Measurements from ENCODE around the gene C9orf85. TPM values are rescaled to one million over a fixed set of nuclear protein-coding genes. Genes with fewer than 3 reads are reported as not detected.
"Not testable (repeated sequence)": the region's sequence is repeated elsewhere in the genome, so short reads cannot be mapped to it uniquely, and the experiment has no call there.

Gene C9orf85
- total RNA-seq, 4 donors from 2014 or later, result 8.9 to 21.7 (median 13.0) TPM

DNA sequence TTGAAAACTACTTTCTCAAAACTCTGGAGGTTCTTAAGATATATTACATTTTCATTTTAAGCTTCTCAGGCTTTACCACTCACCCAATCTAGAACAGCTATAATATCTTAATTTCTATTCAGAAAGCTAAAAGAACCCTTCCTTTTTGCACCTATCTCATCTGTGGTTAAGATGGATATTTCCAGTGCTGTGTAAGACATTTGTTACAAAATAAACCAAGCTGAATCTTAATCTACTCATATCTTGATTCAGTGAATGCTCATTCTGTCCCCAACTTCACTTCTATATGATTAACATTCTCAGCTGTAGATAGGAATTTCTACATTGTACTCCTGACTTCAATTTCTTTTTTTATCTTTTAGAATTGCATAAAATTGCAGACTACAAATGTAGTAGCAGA, 15.5 kb upstream of the C9orf85 start:
- no peaks in the 10 kb centered on the region for H3K9me3 ChIP-seq
- no peaks in the 10 kb centered on the region for H3K27me3 ChIP-seq
- H3K4me1 ChIP-seq, result no peaks in the 10 kb centered on the region
- DNase-seq, result no peak
- H3K36me3 ChIP-seq, result no peaks in the 10 kb centered on the region
- H3K27ac ChIP-seq, result no peak overlapping the region
- intact Hi-C loops (cut with DNase I), result no loop called here
- TF ChIP-seq, protein P1, sequence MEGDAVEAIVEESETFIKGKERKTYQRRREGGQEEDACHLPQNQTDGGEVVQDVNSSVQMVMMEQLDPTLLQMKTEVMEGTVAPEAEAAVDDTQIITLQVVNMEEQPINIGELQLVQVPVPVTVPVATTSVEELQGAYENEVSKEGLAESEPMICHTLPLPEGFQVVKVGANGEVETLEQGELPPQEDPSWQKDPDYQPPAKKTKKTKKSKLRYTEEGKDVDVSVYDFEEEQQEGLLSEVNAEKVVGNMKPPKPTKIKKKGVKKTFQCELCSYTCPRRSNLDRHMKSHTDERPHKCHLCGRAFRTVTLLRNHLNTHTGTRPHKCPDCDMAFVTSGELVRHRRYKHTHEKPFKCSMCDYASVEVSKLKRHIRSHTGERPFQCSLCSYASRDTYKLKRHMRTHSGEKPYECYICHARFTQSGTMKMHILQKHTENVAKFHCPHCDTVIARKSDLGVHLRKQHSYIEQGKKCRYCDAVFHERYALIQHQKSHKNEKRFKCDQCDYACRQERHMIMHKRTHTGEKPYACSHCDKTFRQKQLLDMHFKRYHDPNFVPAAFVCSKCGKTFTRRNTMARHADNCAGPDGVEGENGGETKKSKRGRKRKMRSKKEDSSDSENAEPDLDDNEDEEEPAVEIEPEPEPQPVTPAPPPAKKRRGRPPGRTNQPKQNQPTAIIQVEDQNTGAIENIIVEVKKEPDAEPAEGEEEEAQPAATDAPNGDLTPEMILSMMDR (IDR thresholded peaks at IDR 0.05), result no peak
- TF ChIP-seq POLR2A (IDR thresholded peaks at IDR 0.05), result no peak
- H3K4me3 ChIP-seq (replicated peaks in 1 of 3), result no peak overlapping the region

DNA sequence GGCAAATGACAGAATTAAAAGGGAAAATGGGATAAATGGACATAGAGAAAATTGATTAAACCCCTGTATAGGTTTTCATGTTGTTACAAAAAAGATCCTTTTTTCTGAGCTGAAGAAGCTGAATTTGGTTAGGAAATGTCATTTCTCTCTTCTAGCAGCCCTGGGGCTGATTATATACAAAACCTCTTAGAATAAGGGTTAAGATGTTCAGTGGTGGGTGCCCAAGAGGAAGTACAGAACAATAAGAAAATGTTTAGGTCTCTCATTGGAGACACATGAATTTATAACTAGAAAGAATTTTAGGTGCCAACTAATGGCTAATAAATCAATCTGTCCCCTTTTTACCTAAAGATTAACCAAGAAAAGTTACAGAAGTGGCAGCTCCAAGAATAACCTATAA, 14.7 kb upstream of the C9orf85 start:
- H3K9me3 ChIP-seq, result no peaks in the 10 kb centered on the region
- DNase-seq, result no peak
- H3K36me3 ChIP-seq, result no peaks in the 10 kb centered on the region
- no peaks in the 10 kb centered on the region for H3K27me3 ChIP-seq
- TF ChIP-seq, protein P1 (IDR thresholded peaks at IDR 0.05), result no peak
- TF ChIP-seq POLR2A (IDR thresholded peaks at IDR 0.05), result no peak
- H3K4me1 ChIP-seq, result no peaks in the 10 kb centered on the region
- H3K4me3 ChIP-seq (replicated peaks in 1 of 3), result no peak overlapping the region
- H3K27ac ChIP-seq, result no peak overlapping the region
- intact Hi-C loops (cut with DNase I), result no loop called here

DNA sequence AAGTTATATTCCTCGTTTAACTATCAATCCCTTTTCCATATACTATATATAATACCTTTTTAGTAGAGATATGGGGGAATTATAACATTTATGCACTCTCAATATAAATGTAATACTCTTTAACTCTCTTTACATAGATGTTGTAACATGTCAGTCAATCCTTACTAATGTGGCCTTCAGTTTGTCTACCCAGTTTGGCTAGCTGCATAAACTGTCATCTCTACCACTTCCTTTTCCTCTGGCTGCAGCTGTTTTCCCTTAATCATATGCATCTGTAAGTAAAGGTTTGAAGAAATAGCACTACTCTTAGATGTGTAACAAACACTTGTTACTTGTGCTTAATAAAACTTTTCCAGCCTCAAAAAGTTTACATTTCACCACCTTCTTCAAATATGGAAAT, 13.9 kb upstream of the C9orf85 start:
- Histone ChIP-seq H3K27ac (no peak overlapping the region), H3K9me3 (no peaks in the 10 kb centered on the region), H3K4me1 (no peaks in the 10 kb centered on the region), H3K4me3 (replicated peaks in 1 of 3) (no peak overlapping the region), H3K27me3 (no peaks in the 10 kb centered on the region), H3K36me3 (no peaks in the 10 kb centered on the region)
- TF ChIP-seq, protein P1 (IDR thresholded peaks at IDR 0.05), result no peak
- no peak for TF ChIP-seq POLR2A (IDR thresholded peaks at IDR 0.05)
- WGBS, 2 donors, result 82 to 84% methylated on average over 1 of the region's 1 CpG
- intact Hi-C loops (cut with DNase I), result no loop called here
- DNase-seq, result no peak

DNA sequence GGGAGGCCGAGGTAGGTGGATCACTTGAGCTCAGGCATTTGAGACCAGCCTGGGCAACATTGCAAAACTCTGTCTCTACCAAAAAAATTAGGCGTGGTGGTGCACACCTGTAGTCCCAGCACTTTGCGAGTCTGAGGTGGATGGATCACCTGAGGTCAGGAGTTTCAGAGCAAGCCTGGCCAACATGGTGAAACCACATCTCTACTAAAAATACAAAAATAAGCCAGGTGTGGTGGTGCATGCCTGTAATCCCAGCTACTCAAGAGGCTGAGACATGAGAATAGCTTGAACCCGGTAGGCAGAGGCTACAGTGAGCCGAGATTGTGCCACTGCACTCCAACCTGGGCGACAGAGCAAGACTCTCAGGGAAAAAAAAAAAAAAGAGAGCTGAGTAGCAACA, 12.7 kb upstream of the C9orf85 start:
- H3K27ac ChIP-seq; H3K36me3 ChIP-seq; intact Hi-C loops (cut with DNase I); H3K4me3 ChIP-seq (replicated peaks in 1 of 3); H3K4me1 ChIP-seq; DNase-seq; H3K9me3 ChIP-seq; H3K27me3 ChIP-seq: not testable (repeated sequence)
- 75 to 77% methylated on average over 6 of the region's 6 CpGs for WGBS, 2 donors

DNA sequence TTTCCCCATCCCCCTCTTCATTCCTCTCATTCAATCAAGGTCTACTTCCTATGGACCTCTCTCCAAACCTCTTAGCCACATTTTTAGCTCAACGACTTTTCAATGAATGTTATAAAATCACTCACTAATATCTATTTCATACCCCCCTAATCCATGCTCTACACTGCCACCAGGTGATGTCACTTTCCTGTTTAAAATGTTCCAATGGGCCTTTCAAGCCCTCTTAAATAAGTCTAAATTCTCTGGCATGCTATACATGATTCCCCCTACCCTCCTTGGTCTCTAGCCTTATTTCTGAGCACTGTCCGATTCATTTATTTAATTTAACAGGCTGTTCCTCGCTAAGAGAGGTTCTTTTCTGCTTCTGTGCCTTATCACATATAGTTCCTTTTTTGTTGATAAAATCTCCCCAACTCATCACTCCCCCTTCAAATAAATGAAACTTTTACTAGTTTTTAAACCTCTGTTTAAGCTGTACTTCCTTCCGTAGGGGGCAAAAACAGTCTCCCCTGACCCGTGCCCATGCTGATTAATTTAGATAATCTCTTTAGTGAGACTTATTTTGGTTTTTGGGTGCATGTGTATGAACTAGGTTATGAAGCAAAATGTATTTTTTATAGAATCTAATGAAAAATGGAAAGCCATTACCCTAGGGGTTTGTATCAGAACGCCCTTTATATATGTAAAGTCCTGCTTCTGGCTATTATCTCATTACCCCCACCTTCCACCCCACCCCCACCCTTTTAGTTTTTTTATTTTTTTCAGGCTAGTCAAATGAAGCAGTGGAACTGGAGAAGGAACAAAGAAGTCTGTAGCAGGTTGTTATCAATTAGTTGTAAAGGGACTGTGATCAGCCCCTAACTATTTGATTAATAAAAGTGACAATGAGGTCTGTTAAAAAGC, 9.5 kb upstream of the C9orf85 start:
- Histone ChIP-seq H3K4me3 (replicated peaks in 1 of 3) (no peak overlapping the region), H3K27ac (no peak overlapping the region), H3K36me3 (no peaks in the 10 kb centered on the region), H3K9me3 (no peaks in the 10 kb centered on the region), H3K4me1 (no peaks in the 10 kb centered on the region), H3K27me3 (no peaks in the 10 kb centered on the region)
- intact Hi-C loops (cut with DNase I), result no loop called here
- TF ChIP-seq, protein P1 (IDR thresholded peaks at IDR 0.05), result no peak
- TF ChIP-seq POLR2A (IDR thresholded peaks at IDR 0.05), result no peak
- 57 to 66% methylated on average over 6 of the region's 6 CpGs for WGBS, 2 donors
- no peak for DNase-seq

Data from thyroid gland (tissue), 4 donors.